BJ (cell line): ENCODE data around the gene HSPB6. TPM values are rescaled to one million over a fixed set of nuclear protein-coding genes. Genes with fewer than 3 reads are reported as not detected.
"Not testable (repeated sequence)": the region's sequence is repeated elsewhere in the genome, so short reads cannot be mapped to it uniquely, and the experiment has no call there.

ENCODE experiments used
- CTCF ChIA-PET: fragments of 350-600 bp; formaldehyde crosslinking; extraction: SDS; loops from one replicate; lab custom pipeline; 2021; ENCODE audit warnings: antibody characterized with exemption, inconsistent platforms; lab: Yijun Ruan, JAX
- POLR2A ChIA-PET: fragments of 300-600 bp; sonication (Branson Sonifier 250); formaldehyde crosslinking; extraction: SDS; loops from one replicate; lab custom pipeline; 2021; ENCODE audit warnings: antibody characterized with exemption; lab: Charles Lee
- DNase-seq: peaks from one replicate; pipeline ENCODE4 v3.0.0-alpha.2; 2011; ENCODE audit warnings: low read depth
- H3K27me3 ChIP-seq: 2 replicates; pipeline ENCODE4 v1.6.0; 2011; ENCODE audit warnings: low read length; ENCODE audit not compliant: control insufficient read depth, insufficient read depth
- H3K36me3 ChIP-seq: 2 replicates; pipeline ENCODE4 v1.5.1; 2011; ENCODE audit warnings: low read length; ENCODE audit not compliant: control insufficient read depth, insufficient read depth
- H3K4me3 ChIP-seq: 2 replicates; pipeline ENCODE4 v1.5.1; 2011; ENCODE audit warnings: low read depth, mild to moderate bottlenecking, control low read depth, low read length
- CTCF ChIP-seq: IDR thresholded peaks from 2 replicates; pipeline ENCODE4 v1.5.1; 2011; ENCODE audit warnings: low read depth, mild to moderate bottlenecking, control low read depth, inconsistent platforms, low read length, moderate library complexity; ENCODE audit not compliant: insufficient read depth
- polyA plus RNA-seq: library from polyadenylated mRNA; depleted of rRNA; stranded (reverse); fragments of >200 nt; gene quantifications from 2 replicates; pipeline ENCODE4 v1.2.3, GENCODE V29; 2011

The HSPB6 gene
- polyA plus RNA-seq, 1 experiment, result 21.0 TPM

- no peak for DNase-seq
- Histone ChIP-seq H3K36me3 (peaks cover 72% of the 10 kb centered on the region), H3K4me3 (no peak overlapping the region), H3K27me3 (no peaks in the 10 kb centered on the region)
- no peak for TF ChIP-seq CTCF
- ChIA-PET POLR2A (no interaction called here), CTCF (no interaction called here)
Measured at GRCh38 chr19:35729021-35729420, 27.8 kb downstream of the HSPB6 start.

- no peak for TF ChIP-seq CTCF
- CTCF ChIA-PET, result interaction anchor here (0.8 kb wide), 1 partner anchor 12 kb away, joined by 3 read pairs; no protein-coding TSS in a partner anchor
- no peak overlapping the region for H3K4me3 ChIP-seq
- H3K27me3 ChIP-seq, result no peaks in the 10 kb centered on the region
- POLR2A ChIA-PET, result no interaction called here
- H3K36me3 ChIP-seq, result peaks cover 75% of the 10 kb centered on the region
- no peak for DNase-seq
Measured at GRCh38 chr19:35727956-35728706, 28.7 kb downstream of the HSPB6 start.

DNA sequence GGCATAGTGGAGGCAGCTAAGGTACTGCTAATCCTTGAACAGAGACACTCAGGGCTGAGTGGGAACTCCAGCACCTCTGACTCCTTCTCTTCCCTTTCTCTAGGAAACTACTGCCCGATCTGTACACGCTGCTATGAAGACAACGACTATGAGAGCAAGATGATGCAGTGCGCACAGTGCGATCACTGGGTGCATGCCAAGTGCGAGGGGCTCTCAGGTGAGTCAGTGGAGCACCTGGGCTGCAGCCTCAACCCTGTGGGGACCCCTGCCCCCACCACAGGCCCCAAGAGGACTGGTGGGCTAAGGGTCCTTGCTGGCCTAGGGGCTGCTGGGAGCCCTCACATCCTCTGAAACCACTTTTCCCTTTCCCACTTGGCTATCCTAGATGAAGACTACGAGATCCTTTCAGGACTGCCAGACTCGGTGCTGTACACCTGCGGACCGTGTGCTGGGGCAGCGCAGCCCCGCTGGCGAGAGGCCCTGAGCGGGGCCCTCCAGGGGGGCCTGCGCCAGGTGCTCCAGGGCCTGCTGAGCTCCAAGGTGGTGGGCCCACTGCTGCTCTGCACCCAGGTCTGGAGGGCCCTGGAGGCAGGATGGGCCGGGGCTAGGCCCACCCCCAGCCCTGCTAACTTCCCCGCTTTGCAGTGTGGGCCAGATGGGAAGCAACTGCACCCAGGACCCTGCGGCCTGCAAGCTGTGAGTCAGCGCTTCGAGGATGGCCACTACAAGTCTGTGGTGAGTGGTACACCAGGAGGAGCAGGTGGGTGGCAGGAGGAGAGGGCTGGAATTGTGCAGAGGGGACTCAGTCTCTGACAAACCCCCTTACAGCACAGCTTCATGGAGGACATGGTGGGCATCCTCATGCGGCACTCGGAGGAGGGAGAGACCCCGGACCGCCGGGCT, 29.5 kb downstream of the HSPB6 start:
- Histone ChIP-seq H3K27me3 (no peaks in the 10 kb centered on the region), H3K36me3 (peaks cover 77% of the 10 kb centered on the region), H3K4me3 (no peak overlapping the region)
- ChIA-PET CTCF (no interaction called here), POLR2A (no interaction called here)
- TF ChIP-seq CTCF, result no peak
- DNase-seq, result no peak

DNA sequence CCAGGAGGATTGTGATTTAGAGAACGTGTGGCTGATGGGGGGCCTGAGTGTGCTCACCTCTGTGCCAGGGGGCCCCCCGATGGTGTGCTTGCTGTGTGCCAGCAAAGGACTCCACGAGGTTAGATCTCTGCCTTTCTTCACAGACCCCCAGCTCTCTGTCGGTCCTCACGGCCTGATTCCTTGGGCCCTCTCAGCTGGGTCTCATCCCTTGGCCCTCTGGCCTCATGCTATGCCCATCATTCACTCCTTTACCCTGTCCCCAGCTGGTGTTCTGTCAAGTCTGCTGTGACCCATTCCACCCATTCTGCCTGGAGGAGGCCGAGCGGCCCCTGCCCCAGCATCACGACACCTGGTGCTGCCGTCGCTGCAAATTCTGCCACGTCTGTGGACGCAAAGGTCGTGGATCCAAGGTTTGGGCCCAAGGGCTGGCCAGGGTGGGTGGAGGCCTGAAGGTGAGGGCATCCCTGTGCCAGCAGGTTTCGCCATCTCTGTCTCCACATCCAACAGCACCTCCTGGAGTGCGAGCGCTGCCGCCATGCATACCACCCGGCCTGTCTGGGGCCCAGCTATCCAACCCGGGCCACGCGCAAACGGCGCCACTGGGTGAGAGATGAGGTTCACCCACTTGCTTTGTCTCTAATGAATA, 31.5 kb downstream of the HSPB6 start:
- H3K4me3 ChIP-seq, result no peak overlapping the region
- H3K27me3 ChIP-seq, result no peaks in the 10 kb centered on the region
- DNase-seq, result no peak
- no peak for TF ChIP-seq CTCF
- H3K36me3 ChIP-seq, result peaks cover 68% of the 10 kb centered on the region
- CTCF ChIA-PET, result no interaction called here
- POLR2A ChIA-PET, result no interaction called here

DNA sequence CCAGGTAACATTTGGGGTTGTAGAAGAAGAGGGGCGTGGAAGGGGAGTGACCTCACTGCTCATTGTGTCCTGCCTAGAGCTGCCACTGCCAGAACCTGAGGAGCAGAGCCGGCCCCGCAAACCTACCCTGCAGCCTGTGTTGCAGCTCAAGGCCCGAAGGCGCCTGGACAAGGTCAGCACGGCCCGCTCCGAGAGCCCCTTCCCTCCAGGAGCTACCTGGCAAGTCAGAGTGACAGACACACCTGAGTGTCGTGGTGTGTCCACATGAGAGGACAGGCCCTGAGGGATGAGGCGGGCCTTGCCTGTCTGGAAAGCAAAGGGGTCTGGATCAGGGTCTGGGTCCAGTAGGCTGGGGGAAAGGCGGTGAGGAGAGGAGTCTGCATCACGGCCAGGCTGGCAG, 32.3 kb downstream of the HSPB6 start:
- POLR2A ChIA-PET, result no interaction called here

DNA sequence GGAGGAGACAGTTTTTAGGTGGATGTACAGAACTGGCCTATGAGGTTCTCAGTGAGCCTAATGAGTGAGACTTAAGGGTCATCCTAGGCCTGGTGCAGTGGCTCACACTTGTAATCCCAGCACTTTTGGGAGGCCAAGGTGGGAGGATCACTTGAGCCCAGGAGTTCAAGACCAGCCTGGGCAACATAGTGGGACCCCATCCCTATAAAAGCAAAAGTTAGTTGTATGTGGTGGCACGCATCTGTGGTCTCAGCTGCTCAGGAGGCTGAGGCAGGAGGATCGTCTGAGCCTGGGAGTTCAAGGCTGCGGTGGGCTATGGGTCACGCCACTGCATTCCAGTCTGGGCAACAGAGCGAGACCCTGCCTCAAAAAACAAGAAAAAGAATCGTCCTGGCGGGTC, 32.7 kb downstream of the HSPB6 start:
- DNase-seq, H3K4me3 ChIP-seq, POLR2A ChIA-PET, H3K27me3 ChIP-seq, CTCF ChIA-PET: not testable (repeated sequence)
- H3K36me3 ChIP-seq, result peaks cover 61% of the 10 kb centered on the region

More for the DNA sequence above, 32.3 kb downstream of the HSPB6 start:
- Histone ChIP-seq H3K27me3 (no peaks in the 10 kb centered on the region), H3K36me3 (peaks cover 62% of the 10 kb centered on the region), H3K4me3 (no peak overlapping the region)
- CTCF ChIA-PET, result no interaction called here
- TF ChIP-seq CTCF, result no peak
- no peak for DNase-seq
